ENCODE data around the gene RNF38.
"Not testable (repeated sequence)": the region's sequence is repeated elsewhere in the genome, so short reads cannot be mapped to it uniquely, and the experiment has no call there.

RNF38 gene

GRCh38 chr9:36328798-36329411 is 71.2 kb downstream of the RNF38 start:
- Mint-ChIP-seq H3K27me3 (no peaks in the 10 kb centered on the region), H3K36me3 (ENCODE audit: low read depth) (no peaks in the 10 kb centered on the region), H3K4me1 (ENCODE audit: low read depth) (peaks cover 2% of the 10 kb centered on the region), H3K9me3 (no peaks in the 10 kb centered on the region), H3K27ac (no peak overlapping the region), H3K4me3 (no peak overlapping the region)
- no peak for DNase-seq

GRCh38 chr9:36325081-36325828 is 74.8 kb downstream of the RNF38 start:
- no peak for DNase-seq
- Mint-ChIP-seq H3K27ac (peak overlapping the region; percentile 10), H3K27me3 (no peaks in the 10 kb centered on the region), H3K36me3 (ENCODE audit: low read depth) (no peaks in the 10 kb centered on the region), H3K9me3 (no peaks in the 10 kb centered on the region), H3K4me1 (ENCODE audit: low read depth) (peaks cover 2% of the 10 kb centered on the region), H3K4me3 (no peak overlapping the region)

GRCh38 chr9:36323926-36324325 is 76.1 kb downstream of the RNF38 start:
- no peak for DNase-seq
- H3K27ac Mint-ChIP-seq, result no peak overlapping the region
- H3K4me1 Mint-ChIP-seq (ENCODE audit: low read depth), result peaks cover 2% of the 10 kb centered on the region
- H3K27me3 Mint-ChIP-seq, result peaks cover 2% of the 10 kb centered on the region
- no peak overlapping the region for H3K4me3 Mint-ChIP-seq
- no peaks in the 10 kb centered on the region for H3K36me3 Mint-ChIP-seq (ENCODE audit: low read depth)
- H3K9me3 Mint-ChIP-seq, result no peaks in the 10 kb centered on the region

- no peaks in the 10 kb centered on the region for H3K4me1 Mint-ChIP-seq (ENCODE audit: low read depth)
- no peak overlapping the region for H3K27ac Mint-ChIP-seq
- no peaks in the 10 kb centered on the region for H3K36me3 Mint-ChIP-seq (ENCODE audit: low read depth)
- no peak for DNase-seq
- no peak overlapping the region for H3K4me3 Mint-ChIP-seq
- H3K9me3 Mint-ChIP-seq, result no peaks in the 10 kb centered on the region
- H3K27me3 Mint-ChIP-seq, result peaks cover 5% of the 10 kb centered on the region
Observed at GRCh38 chr9:36322462-36322861, 77.6 kb downstream of the RNF38 start.

- not testable (repeated sequence) for H3K27me3 Mint-ChIP-seq; H3K9me3 Mint-ChIP-seq; H3K4me3 Mint-ChIP-seq; H3K4me1 Mint-ChIP-seq (ENCODE audit: low read depth); H3K36me3 Mint-ChIP-seq (ENCODE audit: low read depth); H3K27ac Mint-ChIP-seq; DNase-seq
Observed at GRCh38 chr9:36321903-36322302, 78.2 kb downstream of the RNF38 start.

DNA sequence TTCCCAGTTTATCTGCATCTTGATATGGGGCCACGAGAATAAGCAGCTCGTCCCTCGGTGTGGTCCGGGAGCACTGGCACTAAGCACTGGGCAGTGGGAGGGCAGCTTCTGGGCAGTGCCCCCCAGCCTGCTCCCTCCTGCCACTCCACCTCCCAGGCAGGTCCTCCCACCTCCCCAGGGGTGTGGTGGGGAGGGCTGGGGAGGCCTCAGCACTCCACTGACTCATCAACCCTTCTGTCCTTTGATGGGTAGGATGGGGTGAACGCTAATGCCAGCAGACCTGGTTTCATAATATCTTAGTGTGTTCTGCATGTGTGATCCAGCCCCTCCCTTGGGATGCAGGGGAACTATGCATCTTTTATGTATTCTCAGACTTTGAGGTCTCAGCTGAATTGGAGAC is 79.6 kb downstream of the RNF38 start:
- no peak overlapping the region for H3K27ac Mint-ChIP-seq
- DNase-seq, result no peak
- H3K27me3 Mint-ChIP-seq, result peaks cover 5% of the 10 kb centered on the region
- no peaks in the 10 kb centered on the region for H3K9me3 Mint-ChIP-seq
- H3K36me3 Mint-ChIP-seq (ENCODE audit: low read depth), result no peaks in the 10 kb centered on the region
- no peaks in the 10 kb centered on the region for H3K4me1 Mint-ChIP-seq (ENCODE audit: low read depth)
- no peak overlapping the region for H3K4me3 Mint-ChIP-seq

DNA sequence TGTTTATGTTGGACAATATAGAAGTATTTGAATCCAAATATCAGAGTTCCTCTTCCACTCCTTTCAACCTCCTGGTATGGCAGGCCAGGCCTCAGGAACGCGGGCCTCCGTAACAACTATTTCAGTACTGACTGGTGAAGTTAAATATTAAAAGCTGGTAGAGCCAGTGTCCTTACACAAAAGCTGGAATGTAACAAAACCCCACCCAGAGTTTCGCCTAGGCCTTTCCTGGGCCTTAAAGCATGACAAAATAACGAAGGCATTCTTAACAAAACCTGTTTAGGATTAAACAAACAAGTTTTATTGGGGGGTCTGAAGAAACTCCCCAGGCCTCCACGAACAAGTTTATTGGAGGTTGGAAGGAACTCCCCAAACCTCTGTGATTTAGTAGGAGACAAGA is 80.3 kb downstream of the RNF38 start:
- no peak overlapping the region for H3K4me3 Mint-ChIP-seq
- H3K4me1 Mint-ChIP-seq (ENCODE audit: low read depth), result no peaks in the 10 kb centered on the region
- DNase-seq, result no peak

DNA sequence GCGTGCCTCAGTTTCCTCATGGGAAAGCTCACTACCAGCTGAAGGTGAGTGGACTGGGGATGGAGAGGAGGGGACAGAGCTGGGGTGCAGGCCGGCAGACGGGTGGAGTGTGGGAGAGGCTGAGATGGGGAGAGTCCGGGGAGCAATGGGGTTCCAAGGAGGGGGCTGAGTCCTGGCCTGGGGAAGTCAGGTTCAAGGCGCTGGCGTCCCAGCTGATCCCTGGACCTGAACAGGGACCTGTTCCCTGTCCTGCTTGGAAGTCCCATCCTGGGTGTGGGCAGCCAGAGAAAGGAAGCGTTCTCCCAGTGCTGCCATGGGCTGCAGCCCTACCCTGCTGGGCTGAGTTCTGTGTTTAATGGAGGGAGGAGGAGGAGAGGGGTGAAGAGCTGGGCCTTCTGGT is 80.9 kb downstream of the RNF38 start:
- no peak for DNase-seq
- H3K27ac Mint-ChIP-seq, result no peak overlapping the region
- H3K36me3 Mint-ChIP-seq (ENCODE audit: low read depth), result no peaks in the 10 kb centered on the region
- H3K27me3 Mint-ChIP-seq, result peaks cover 5% of the 10 kb centered on the region
- H3K4me3 Mint-ChIP-seq, result no peak overlapping the region
- no peaks in the 10 kb centered on the region for H3K9me3 Mint-ChIP-seq
- no peaks in the 10 kb centered on the region for H3K4me1 Mint-ChIP-seq (ENCODE audit: low read depth)

More for the DNA sequence above, 80.3 kb downstream of the RNF38 start:
- peaks cover 5% of the 10 kb centered on the region for H3K27me3 Mint-ChIP-seq
- no peak overlapping the region for H3K27ac Mint-ChIP-seq
- H3K9me3 Mint-ChIP-seq, result no peaks in the 10 kb centered on the region
- no peaks in the 10 kb centered on the region for H3K36me3 Mint-ChIP-seq (ENCODE audit: low read depth)

DNA sequence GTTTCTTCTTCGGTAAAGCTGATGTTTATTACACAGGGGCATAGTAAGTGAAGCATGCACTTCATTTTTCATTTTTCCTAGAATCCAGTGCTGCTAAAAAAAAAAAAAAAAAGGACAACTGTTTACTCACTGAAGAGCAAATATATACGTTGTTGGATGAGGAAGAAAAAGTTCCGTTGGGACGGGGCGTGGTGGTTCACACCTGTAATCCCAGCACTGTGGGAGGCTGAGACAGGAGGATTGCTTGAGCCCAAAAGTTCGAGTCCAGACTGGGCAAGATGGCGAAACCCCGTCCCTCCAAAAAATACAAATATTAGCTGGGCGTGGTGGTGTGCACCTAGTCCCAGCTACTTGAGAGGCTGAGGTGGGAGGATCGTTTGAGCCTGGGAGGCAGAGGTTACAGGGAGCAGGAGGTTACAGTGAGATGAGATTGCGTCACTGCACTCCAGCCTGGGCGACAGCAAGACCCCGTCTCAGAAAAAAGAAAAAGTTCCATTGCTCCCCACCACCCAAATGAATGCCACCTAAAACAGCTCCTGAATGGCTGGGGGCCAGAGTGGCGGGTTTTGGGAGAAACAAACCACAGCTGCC is 81.8 kb downstream of the RNF38 start:
- H3K9me3 Mint-ChIP-seq, result no peaks in the 10 kb centered on the region
- no peak overlapping the region for H3K27ac Mint-ChIP-seq
- no peaks in the 10 kb centered on the region for H3K4me1 Mint-ChIP-seq (ENCODE audit: low read depth)
- peaks cover 5% of the 10 kb centered on the region for H3K27me3 Mint-ChIP-seq
- no peak for DNase-seq
- H3K36me3 Mint-ChIP-seq (ENCODE audit: low read depth), result no peaks in the 10 kb centered on the region
- H3K4me3 Mint-ChIP-seq, result no peak overlapping the region

DNA sequence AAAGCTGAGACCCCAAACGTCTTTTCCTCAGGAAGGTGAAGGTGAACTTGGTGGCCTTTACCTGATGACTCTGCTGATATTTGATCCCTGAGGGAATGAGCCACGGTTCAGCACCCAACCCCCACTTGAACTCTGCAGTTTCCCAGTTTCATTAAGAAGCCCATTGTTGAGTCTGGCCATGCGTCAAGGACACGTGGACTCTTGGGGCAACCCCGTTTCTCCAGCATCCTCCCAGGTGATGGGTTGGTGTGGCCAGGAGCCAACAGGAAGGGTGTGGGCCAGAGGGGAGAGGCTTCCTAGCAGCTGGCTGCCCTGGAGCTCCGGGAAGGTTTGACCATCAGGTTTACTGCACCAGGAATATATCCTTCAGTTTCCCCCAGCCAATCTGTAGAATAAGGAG is 82.3 kb downstream of the RNF38 start:
- no peak overlapping the region for H3K4me3 Mint-ChIP-seq
- no peaks in the 10 kb centered on the region for H3K9me3 Mint-ChIP-seq
- peaks cover 5% of the 10 kb centered on the region for H3K27me3 Mint-ChIP-seq
- H3K4me1 Mint-ChIP-seq (ENCODE audit: low read depth), result no peaks in the 10 kb centered on the region
- no peaks in the 10 kb centered on the region for H3K36me3 Mint-ChIP-seq (ENCODE audit: low read depth)
- no peak for DNase-seq
- H3K27ac Mint-ChIP-seq, result no peak overlapping the region

DNA sequence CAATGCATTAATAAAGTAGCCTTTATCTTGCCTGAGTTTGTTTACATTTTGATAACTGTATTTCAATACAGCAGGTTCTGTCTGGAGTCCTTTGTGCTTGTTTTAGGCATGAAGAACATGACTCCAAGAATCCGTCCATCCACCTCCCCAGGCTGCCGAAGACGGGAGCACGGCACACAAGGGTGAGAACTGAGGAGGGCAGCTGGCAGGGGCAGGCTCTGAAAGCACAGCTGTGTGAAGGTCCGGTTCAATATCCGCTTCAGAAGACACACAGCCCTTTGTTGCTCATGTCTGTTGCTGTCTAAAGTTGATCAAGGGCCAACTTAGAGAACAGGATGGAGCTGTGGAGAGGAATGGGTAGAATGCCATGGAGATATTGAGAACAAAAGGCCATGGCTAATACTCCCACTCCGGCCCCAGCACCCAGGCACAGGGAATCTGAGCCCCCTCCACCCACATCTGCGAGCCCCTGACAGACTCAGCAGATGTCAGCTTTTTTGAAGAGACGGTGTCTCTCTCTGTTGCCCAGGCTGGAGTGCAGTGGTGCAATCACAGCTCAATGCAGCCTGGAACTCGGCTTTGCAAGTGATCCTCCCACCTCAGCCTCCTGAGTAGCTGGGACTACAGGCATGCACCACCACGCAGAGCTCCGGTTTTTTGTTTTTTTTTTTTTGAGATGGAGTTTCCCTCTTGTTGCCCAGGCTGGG is 83.3 kb downstream of the RNF38 start:
- DNase-seq, result no peak
- Mint-ChIP-seq H3K9me3 (no peaks in the 10 kb centered on the region), H3K27ac (no peak overlapping the region), H3K27me3 (peaks cover 5% of the 10 kb centered on the region), H3K4me1 (ENCODE audit: low read depth) (no peaks in the 10 kb centered on the region), H3K36me3 (ENCODE audit: low read depth) (no peaks in the 10 kb centered on the region), H3K4me3 (no peak overlapping the region)

- H3K4me3 Mint-ChIP-seq, result no peak overlapping the region
- peaks cover 5% of the 10 kb centered on the region for H3K27me3 Mint-ChIP-seq
- no peaks in the 10 kb centered on the region for H3K9me3 Mint-ChIP-seq
- no peak for DNase-seq
- H3K27ac Mint-ChIP-seq, result no peak overlapping the region
- no peaks in the 10 kb centered on the region for H3K36me3 Mint-ChIP-seq (ENCODE audit: low read depth)
- no peaks in the 10 kb centered on the region for H3K4me1 Mint-ChIP-seq (ENCODE audit: low read depth)
Observed at GRCh38 chr9:36316049-36316448, 84.0 kb downstream of the RNF38 start.

GRCh38 chr9:36315283-36315682 is 84.8 kb downstream of the RNF38 start:
- H3K4me1 Mint-ChIP-seq (ENCODE audit: low read depth), result no peaks in the 10 kb centered on the region
- H3K27ac Mint-ChIP-seq, result no peak overlapping the region
- H3K36me3 Mint-ChIP-seq (ENCODE audit: low read depth), result no peaks in the 10 kb centered on the region
- peaks cover 5% of the 10 kb centered on the region for H3K27me3 Mint-ChIP-seq
- H3K4me3 Mint-ChIP-seq, result no peak overlapping the region
- H3K9me3 Mint-ChIP-seq, result no peaks in the 10 kb centered on the region
- DNase-seq, result no peak

GRCh38 chr9:36314740-36315139 is 85.3 kb downstream of the RNF38 start:
- Mint-ChIP-seq H3K27me3 (peaks cover 5% of the 10 kb centered on the region), H3K9me3 (no peaks in the 10 kb centered on the region), H3K4me3 (no peak overlapping the region), H3K4me1 (ENCODE audit: low read depth) (no peaks in the 10 kb centered on the region), H3K36me3 (ENCODE audit: low read depth) (no peaks in the 10 kb centered on the region), H3K27ac (no peak overlapping the region)
- no peak for DNase-seq
